ENCODE results near the gene ADGRG3.

DNA sequence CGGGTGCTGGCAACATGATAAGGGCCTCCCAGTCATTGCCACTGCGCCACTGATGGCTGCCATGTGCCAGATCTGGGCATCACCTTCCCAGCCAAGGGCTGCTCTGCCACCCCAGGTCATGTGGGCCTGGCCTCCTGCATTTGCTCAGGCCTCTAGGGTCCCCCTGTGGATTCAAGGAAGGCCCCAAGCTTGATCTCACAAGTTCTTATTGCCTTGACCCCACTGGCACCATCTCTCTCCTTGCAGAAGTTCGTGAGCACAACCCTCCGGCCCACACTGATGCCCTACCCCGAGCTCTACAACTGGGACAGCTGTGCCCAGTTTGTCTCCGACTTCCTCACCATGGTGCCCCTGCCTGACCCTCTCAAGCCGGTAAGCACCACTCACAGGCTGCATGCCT, 31.8 kb downstream of the ADGRG3 start:
- no peak for TF ChIP-seq EZH2 (IDR thresholded peaks at IDR 0.05; ENCODE audit: low read depth)
- TF ChIP-seq, protein P1, sequence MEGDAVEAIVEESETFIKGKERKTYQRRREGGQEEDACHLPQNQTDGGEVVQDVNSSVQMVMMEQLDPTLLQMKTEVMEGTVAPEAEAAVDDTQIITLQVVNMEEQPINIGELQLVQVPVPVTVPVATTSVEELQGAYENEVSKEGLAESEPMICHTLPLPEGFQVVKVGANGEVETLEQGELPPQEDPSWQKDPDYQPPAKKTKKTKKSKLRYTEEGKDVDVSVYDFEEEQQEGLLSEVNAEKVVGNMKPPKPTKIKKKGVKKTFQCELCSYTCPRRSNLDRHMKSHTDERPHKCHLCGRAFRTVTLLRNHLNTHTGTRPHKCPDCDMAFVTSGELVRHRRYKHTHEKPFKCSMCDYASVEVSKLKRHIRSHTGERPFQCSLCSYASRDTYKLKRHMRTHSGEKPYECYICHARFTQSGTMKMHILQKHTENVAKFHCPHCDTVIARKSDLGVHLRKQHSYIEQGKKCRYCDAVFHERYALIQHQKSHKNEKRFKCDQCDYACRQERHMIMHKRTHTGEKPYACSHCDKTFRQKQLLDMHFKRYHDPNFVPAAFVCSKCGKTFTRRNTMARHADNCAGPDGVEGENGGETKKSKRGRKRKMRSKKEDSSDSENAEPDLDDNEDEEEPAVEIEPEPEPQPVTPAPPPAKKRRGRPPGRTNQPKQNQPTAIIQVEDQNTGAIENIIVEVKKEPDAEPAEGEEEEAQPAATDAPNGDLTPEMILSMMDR (conservative IDR thresholded peaks at IDR 0.05): no peak

All from PC-9 (cell line).